Testis (tissue), 2 donors: ENCODE measurements around the gene ADH5.

Experiments
- CTCF ChIP-seq, 3 experiments: fragments of 450-650 bp in 2 of 3; fragments of 200-600 bp in 1 of 3; sonication (generic) in 1 of 3; IDR thresholded peaks; one replicate each; pipeline ENCODE4 v1.5.1; 2016 to 2019; ENCODE audit warnings: antibody characterized with exemption in 3 of 3, mild to moderate bottlenecking in 2 of 3, moderate library complexity in 1 of 3
- POLR2A ChIP-seq: fragments of 450-650 bp; IDR thresholded peaks from one replicate; pipeline ENCODE4 v1.6.1; 2017; ENCODE audit warnings: antibody characterized with exemption, mild to moderate bottlenecking, moderate library complexity

GRCh38 chr4:99134586-99134985, 46.0 kb upstream of the ADH5 start:
- no peak for TF ChIP-seq POLR2A
- no peak for TF ChIP-seq CTCF (IDR thresholded peaks at IDR 0.05)
